Esophagus squamous epithelium (tissue), 4 donors: ENCODE results near the gene PTPA.
A peak's percentile ranks its signal among the peaks of the same experiment; 100 is the strongest.

ENCODE experiments used
- POLR2A ChIP-seq, 4 donors: fragments of 450-650 bp; IDR thresholded peaks; one replicate each; pipeline ENCODE4 v1.6.1; 2017; ENCODE audit warnings: antibody characterized with exemption in 4 of 4, mild to moderate bottlenecking in 4 of 4, moderate library complexity in 3 of 4
- TF ChIP-seq, protein P1 (sequence below), 6 experiments: fragments of 450-650 bp in 4 of 6; fragments of 200-600 bp in 2 of 6; sonication (generic) in 2 of 6; IDR thresholded peaks; one replicate each; pipeline ENCODE4 v1.5.1; 2016 to 2019; ENCODE audit warnings: antibody characterized with exemption in 6 of 6, mild to moderate bottlenecking in 4 of 6, moderate library complexity in 4 of 6

- TF ChIP-seq POLR2A (IDR thresholded peaks at IDR 0.05) = no peak
- TF ChIP-seq, protein P1, sequence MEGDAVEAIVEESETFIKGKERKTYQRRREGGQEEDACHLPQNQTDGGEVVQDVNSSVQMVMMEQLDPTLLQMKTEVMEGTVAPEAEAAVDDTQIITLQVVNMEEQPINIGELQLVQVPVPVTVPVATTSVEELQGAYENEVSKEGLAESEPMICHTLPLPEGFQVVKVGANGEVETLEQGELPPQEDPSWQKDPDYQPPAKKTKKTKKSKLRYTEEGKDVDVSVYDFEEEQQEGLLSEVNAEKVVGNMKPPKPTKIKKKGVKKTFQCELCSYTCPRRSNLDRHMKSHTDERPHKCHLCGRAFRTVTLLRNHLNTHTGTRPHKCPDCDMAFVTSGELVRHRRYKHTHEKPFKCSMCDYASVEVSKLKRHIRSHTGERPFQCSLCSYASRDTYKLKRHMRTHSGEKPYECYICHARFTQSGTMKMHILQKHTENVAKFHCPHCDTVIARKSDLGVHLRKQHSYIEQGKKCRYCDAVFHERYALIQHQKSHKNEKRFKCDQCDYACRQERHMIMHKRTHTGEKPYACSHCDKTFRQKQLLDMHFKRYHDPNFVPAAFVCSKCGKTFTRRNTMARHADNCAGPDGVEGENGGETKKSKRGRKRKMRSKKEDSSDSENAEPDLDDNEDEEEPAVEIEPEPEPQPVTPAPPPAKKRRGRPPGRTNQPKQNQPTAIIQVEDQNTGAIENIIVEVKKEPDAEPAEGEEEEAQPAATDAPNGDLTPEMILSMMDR (IDR thresholded peaks at IDR 0.05) = peak in 1 of 6 experiments; percentile 28
Observed at GRCh38 chr9:129109537-129109903, 1.7 kb upstream of the PTPA start.
